ENCODE results near the gene ZRANB3. TPM values are rescaled to one million over a fixed set of nuclear protein-coding genes. Genes with fewer than 3 reads are reported as not detected.

ZRANB3 gene
- total RNA-seq, 1 donor from 2014 or later = 1.4 TPM

- Histone ChIP-seq H3K4me1 (peaks cover 17% of the 10 kb centered on the region), H3K4me3 (no peak overlapping the region), H3K9me3 (replicated peaks) (no peaks in the 10 kb centered on the region), H3K27ac (replicated peaks) (no peak overlapping the region), H3K36me3 (peaks cover 32% of the 10 kb centered on the region), H3K27me3 (ENCODE audit: low read depth) (no peaks in the 10 kb centered on the region)
- no peak for TF ChIP-seq CTCF (IDR thresholded peaks at IDR 0.05; ENCODE audit: borderline replicate concordance)
- intact Hi-C loops (cut with micrococcal nuclease) = no loop called here
- DNase-seq = no peak
These were observed 433.3 kb downstream of the ZRANB3 start for GRCh38 chr2:135097532-135098231.

- no peak overlapping the region for H3K27ac ChIP-seq (replicated peaks)
- no peak overlapping the region for H3K4me3 ChIP-seq
- H3K36me3 ChIP-seq = peaks cover 38% of the 10 kb centered on the region
- TF ChIP-seq CTCF (IDR thresholded peaks at IDR 0.05; ENCODE audit: borderline replicate concordance) = no peak
- no peaks in the 10 kb centered on the region for H3K27me3 ChIP-seq (ENCODE audit: low read depth)
- intact Hi-C loops (cut with micrococcal nuclease) = no loop called here
- DNase-seq = no peak
- peaks cover 17% of the 10 kb centered on the region for H3K4me1 ChIP-seq
- no peaks in the 10 kb centered on the region for H3K9me3 ChIP-seq (replicated peaks)
These were observed 434.2 kb downstream of the ZRANB3 start for GRCh38 chr2:135096665-135097446.

GRCh38 chr2:135095591-135095990, 435.4 kb downstream of the ZRANB3 start:
- no peaks in the 10 kb centered on the region for H3K27me3 ChIP-seq (ENCODE audit: low read depth)
- no peak for DNase-seq
- H3K9me3 ChIP-seq (replicated peaks) = no peaks in the 10 kb centered on the region
- intact Hi-C loops (cut with micrococcal nuclease) = no loop called here
- peaks cover 38% of the 10 kb centered on the region for H3K36me3 ChIP-seq
- no peak for TF ChIP-seq CTCF (IDR thresholded peaks at IDR 0.05; ENCODE audit: borderline replicate concordance)
- no peak overlapping the region for H3K4me3 ChIP-seq
- peaks cover 22% of the 10 kb centered on the region for H3K4me1 ChIP-seq
- H3K27ac ChIP-seq (replicated peaks) = no peak overlapping the region

GRCh38 chr2:135094508-135094907, 436.5 kb downstream of the ZRANB3 start:
- intact Hi-C loops (cut with micrococcal nuclease) = no loop called here
- Histone ChIP-seq H3K36me3 (peaks cover 42% of the 10 kb centered on the region), H3K4me3 (no peak overlapping the region), H3K4me1 (peaks cover 13% of the 10 kb centered on the region), H3K27ac (replicated peaks) (no peak overlapping the region), H3K27me3 (ENCODE audit: low read depth) (no peaks in the 10 kb centered on the region), H3K9me3 (replicated peaks) (peaks cover 4% of the 10 kb centered on the region)
- DNase-seq = no peak
- TF ChIP-seq CTCF (IDR thresholded peaks at IDR 0.05; ENCODE audit: borderline replicate concordance) = no peak

GRCh38 chr2:135093670-135094330, 437.2 kb downstream of the ZRANB3 start:
- no peak for TF ChIP-seq CTCF (IDR thresholded peaks at IDR 0.05; ENCODE audit: borderline replicate concordance)
- intact Hi-C loops (cut with micrococcal nuclease) = no loop called here
- H3K36me3 ChIP-seq = peaks cover 42% of the 10 kb centered on the region
- no peaks in the 10 kb centered on the region for H3K27me3 ChIP-seq (ENCODE audit: low read depth)
- H3K4me1 ChIP-seq = peaks cover 12% of the 10 kb centered on the region
- peaks cover 11% of the 10 kb centered on the region for H3K9me3 ChIP-seq (replicated peaks)
- H3K4me3 ChIP-seq = no peak overlapping the region
- no peak for DNase-seq
- H3K27ac ChIP-seq (replicated peaks) = no peak overlapping the region
